K562 (cell line): ENCODE data around the gene ABHD3. TPM values are rescaled to one million over a fixed set of nuclear protein-coding genes. Genes with fewer than 3 reads are reported as not detected.
"Not testable (repeated sequence)": the region's sequence is repeated elsewhere in the genome, so short reads cannot be mapped to it uniquely, and the experiment has no call there.

ENCODE experiments used
- ATAC-seq: fragments of 200-7000 bp; cut with Tn5 transposase; 3 replicates; pipeline ENCODE4 v1.9.1; 2020; ENCODE audit warnings: moderate library complexity
- BruUV-seq: library from RNA; stranded (reverse); fragments of 400-500 nt; replicated peaks from 2 replicates; lab custom pipeline; 2021; lab: Mats Ljungman, UMichigan
- CTCF ChIA-PET: fragments of 300-600 bp; formaldehyde crosslinking; extraction: SDS; loops from one replicate; lab custom pipeline; 2021; ENCODE audit warnings: low intra/inter-chr PET ratio; lab: Yijun Ruan, JAX
- POLR2A ChIA-PET: fragments of 300-600, 350-650 bp; sonication (Branson Sonifier 250); formaldehyde crosslinking; extraction: SDS; loops from one replicate; lab custom pipeline; 2021; ENCODE audit warnings: antibody characterized with exemption, inconsistent platforms; lab: Yijun Ruan, JAX
- DNase-seq, 4 experiments: peaks; one replicate each; pipeline versions ENCODE4 v3.0.0 to v3.0.0-alpha.2; 2011 to 2018; ENCODE audit warnings: low spot score in 3 of 4, mixed read lengths in 3 of 4; ENCODE audit errors: extremely low read depth in 1 of 4
- FAIRE-seq: peaks from 2 replicates; lab custom pipeline; 2011; peaks lifted over from hg19 to GRCh38; lab: Jason Lieb, UNC
- H2AFZ ChIP-seq: 2 replicates; pipeline ENCODE4 v1.6.0; 2011; ENCODE audit warnings: low read depth, low read length, control low read depth, inconsistent platforms
- H3K27ac ChIP-seq: fragments of 200-600 bp; 3 replicates; pipeline ENCODE4 v1.8.0; 2011; ENCODE audit warnings: low read depth, mild to moderate bottlenecking, control low read depth, inconsistent platforms, low read length, moderate library complexity, mixed read lengths; ENCODE audit errors: extremely low read depth
- H3K27me3 ChIP-seq, 2 experiments: fragments of 300-600 bp in 1 of 2; 2 replicates in 1 of 2; 3 replicates in 1 of 2; pipeline versions ENCODE4 v1.6.0 to v1.8.0; 2011; ENCODE audit warnings: inconsistent platforms in 2 of 2, low read length in 2 of 2, mild to moderate bottlenecking in 1 of 2, mixed read lengths in 1 of 2, moderate library complexity in 1 of 2; ENCODE audit not compliant: control insufficient read depth in 2 of 2, insufficient read depth in 2 of 2
- H3K36me3 ChIP-seq: fragments of 300-600 bp; 3 replicates; pipeline ENCODE4 v1.8.0; 2011; ENCODE audit warnings: mild to moderate bottlenecking, low read length, inconsistent platforms; ENCODE audit not compliant: control insufficient read depth, insufficient read depth
- H3K4me1 ChIP-seq, 2 experiments: fragments of 200-600 bp in 1 of 2; replicated peaks in 1 of 2; 2 replicates in 1 of 2; 3 replicates in 1 of 2; pipeline versions ENCODE4 v1.5.1 to v1.8.0; 2011; ENCODE audit warnings: inconsistent platforms in 2 of 2, low read length in 2 of 2, mild to moderate bottlenecking in 1 of 2, mixed read lengths in 1 of 2, moderate library complexity in 1 of 2; ENCODE audit not compliant: control insufficient read depth in 2 of 2, insufficient read depth in 2 of 2
- H3K4me2 ChIP-seq: 2 replicates; pipeline ENCODE4 v1.6.1; 2011; ENCODE audit warnings: low read length, control low read depth, inconsistent platforms, mixed read lengths; ENCODE audit not compliant: insufficient read depth
- H3K4me3 ChIP-seq: fragments of 200-600 bp; sonication (generic), shearing (Covaris generic); 2 replicates; pipeline ENCODE4 v1.5.1; 2016; ENCODE audit warnings: control low read depth, inconsistent platforms
- H3K79me2 ChIP-seq: fragments of 200-600 bp; 3 replicates; pipeline ENCODE4 v1.8.0; 2011; ENCODE audit warnings: low read length, inconsistent platforms; ENCODE audit not compliant: control insufficient read depth, insufficient read depth
- H3K9ac ChIP-seq, 2 experiments: 2 replicates each; pipeline versions ENCODE4 v1.6.0 to v1.6.1; 2011; ENCODE audit warnings: low read depth in 2 of 2, low read length in 2 of 2, control low read depth in 1 of 2, inconsistent platforms in 1 of 2, mild to moderate bottlenecking in 1 of 2, mixed read lengths in 1 of 2; ENCODE audit not compliant: insufficient read depth in 1 of 2
- H3K9me1 ChIP-seq: one replicate; pipeline ENCODE4 v1.6.0; 2011; ENCODE audit warnings: inconsistent platforms, mild to moderate bottlenecking, low read length, moderate library complexity; ENCODE audit not compliant: control insufficient read depth, insufficient read depth
- H3K9me3 ChIP-seq: replicated peaks from 2 replicates; pipeline ENCODE4 v1.5.1; 2011; ENCODE audit warnings: low read depth, low read length, inconsistent platforms; ENCODE audit not compliant: control insufficient read depth, insufficient read depth
- H4K20me1 ChIP-seq: replicated peaks from 2 replicates; pipeline ENCODE4 v1.6.1; 2011; ENCODE audit warnings: low read length, inconsistent platforms, mixed read lengths; ENCODE audit not compliant: control insufficient read depth, insufficient read depth
- ELK3 ChIP-seq: fragments of 450-650 bp; formaldehyde crosslinking; IDR thresholded peaks from 2 replicates; pipeline ENCODE4 v1.4.0; 2020; ENCODE audit warnings: mild to moderate bottlenecking
- POLR2A ChIP-seq: fragments of 450-650 bp; conservative IDR thresholded peaks from 2 replicates; pipeline ENCODE4 v1.6.1; 2016
- WGBS: fragments of 100-300 bp; shearing (Covaris generic); methylation state at CpG from one replicate; pipeline ENCODE4 v1.1.6; 2016; ENCODE audit warnings: low coverage, mixed read lengths; ENCODE audit not compliant: insufficient coverage; ENCODE audit errors: missing lambda C conversion rate; 5-methylcytosine and 5-hydroxymethylcytosine counted together
- in situ Hi-C: fragments of 300-500 bp; cut with MboI; formaldehyde crosslinking; loops from 4 replicates; pipeline ENCODE4 v1.15.0; 2018; ENCODE audit warnings: inconsistent platforms, mixed read lengths
- intact Hi-C: fragments of 100-400 bp; cut with micrococcal nuclease; formaldehyde crosslinking; loops from 2 replicates; pipeline ENCODE4 v1.14.2; 2022
- polyA plus RNA-seq, 8 experiments: library from polyadenylated mRNA; depleted of rRNA in 4 of 8; stranded (reverse) in 5 of 8; unstranded in 3 of 8; fragments of >200 nt; fragmentation: Nextera tagmentation in 2 of 8; fragmentation: Illumina TruSeq in 1 of 8; extraction: Ambion mirVana in 2 of 8; extraction: Trizol in 1 of 8; gene quantifications; 2 replicates each; pipeline versions ENCODE4 v1.2.1 to v1.2.3, GENCODE V29; 2011 to 2014; ENCODE audit warnings: inconsistent platforms in 1 of 8, missing spikeins in 1 of 8
- total RNA-seq, 7 experiments: library from RNA; depleted of rRNA in 6 of 7; stranded (reverse); fragments of >200 nt in 6 of 7; fragmentation: Illumina TruSeq in 2 of 7; extraction: Trizol in 2 of 7; gene quantifications; 2 replicates each; pipeline versions ENCODE4 v1.2.1 to v1.2.3, GENCODE V29; 2011 to 2021; ENCODE audit warnings: low replicate concordance in 1 of 7

Gene ABHD3
- total and polyA plus RNA-seq, 9 of the 15 experiments (the other 6 are each of a cell fraction or from before 2014, with no cell fraction given), result 6.3 to 38.8 (median 19.4) TPM

DNA sequence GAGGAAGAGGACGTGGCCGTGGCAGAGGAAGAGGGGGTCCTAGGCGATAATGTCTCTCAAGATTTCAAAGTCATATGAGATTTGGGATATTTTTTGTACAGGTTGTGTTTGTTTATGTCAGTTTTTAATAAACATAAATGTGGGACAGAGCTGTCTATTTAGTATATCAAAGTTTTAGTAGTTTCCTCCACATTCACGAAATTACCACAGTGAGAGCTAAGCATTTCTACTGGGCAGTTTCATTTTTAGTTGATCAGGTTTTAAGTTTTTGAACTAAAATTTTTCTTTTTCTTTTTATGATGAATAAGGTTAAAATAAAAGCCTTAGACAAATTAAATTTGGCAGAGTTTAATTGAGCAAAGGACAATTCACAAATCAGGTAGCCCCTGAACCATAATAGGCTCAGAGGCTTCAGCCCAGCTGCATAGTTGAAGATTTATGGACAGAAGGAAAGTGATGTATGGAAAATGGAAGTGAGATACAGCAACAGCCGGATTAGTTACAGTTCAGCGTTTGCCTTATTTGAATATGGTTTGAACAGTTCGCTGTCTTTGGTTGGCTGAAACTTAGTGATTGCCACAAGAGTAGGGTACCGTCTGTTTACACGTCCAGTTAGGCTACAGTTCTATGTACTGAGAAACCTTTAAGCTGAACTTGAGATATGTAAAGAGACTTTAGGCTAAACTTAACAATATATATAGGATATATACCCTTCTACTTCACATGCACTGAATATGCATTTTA is 75.3 kb downstream of the ABHD3 start:
- TSS peak; percentile 14 for BruUV-seq
- Histone ChIP-seq H3K4me1 (no peaks in the 10 kb centered on the region; a peak in 1 of 5 replicates), H3K4me2 (no peak overlapping the region), H3K36me3 (peaks cover 85% of the 10 kb centered on the region), H3K9me3 (no peaks in the 10 kb centered on the region), H3K9me1 (no peaks in the 10 kb centered on the region), H2AFZ (no peak overlapping the region), H3K27ac (peak overlapping the region; percentile 18; the same call in 1 of the 3 replicates), H3K4me3 (no peak overlapping the region), H3K79me2 (peaks cover 31% of the 10 kb centered on the region), H4K20me1 (no peaks in the 10 kb centered on the region; the same call in 1 of the 2 replicates), H3K9ac (no peak overlapping the region), H3K27me3 (no peaks in the 10 kb centered on the region)
- ChIA-PET POLR2A (interaction anchor here (0.7 to 1.2 kb wide), 2 partner anchors 12 to 13 kb away, joined by 3 to 5 read pairs; no protein-coding TSS in a partner anchor), CTCF (no interaction called here)
- in situ Hi-C loops (no loop called here), intact Hi-C loops (no loop called here)
- ATAC-seq, result no peak
- no peak for DNase-seq
- WGBS, result 89% methylated on average over 8 of the region's 9 CpGs
- TF ChIP-seq POLR2A (peak; percentile 33; the same call in 1 of the 2 replicates), ELK3 (CRISPR knock-in tag) (no peak)
- no peak for FAIRE-seq

GRCh38 chr18:21621640-21622039 is 82.9 kb downstream of the ABHD3 start:
- H3K36me3 ChIP-seq, result peaks cover 84% of the 10 kb centered on the region
- DNase-seq, H3K27me3 ChIP-seq, H3K4me3 ChIP-seq, H2AFZ ChIP-seq, H3K9ac ChIP-seq, CTCF ChIA-PET, H4K20me1 ChIP-seq, ATAC-seq, H3K4me1 ChIP-seq, FAIRE-seq, H3K4me2 ChIP-seq, H3K9me3 ChIP-seq, in situ Hi-C loops, H3K9me1 ChIP-seq, BruUV-seq, intact Hi-C loops, H3K27ac ChIP-seq: not testable (repeated sequence)
- POLR2A ChIA-PET, result interaction anchor here (1.0 kb wide), 1 partner anchor 72 kb away, joined by 3 read pairs; no protein-coding TSS in a partner anchor
- WGBS, result 96% methylated on average over 9 of the region's 9 CpGs
- H3K79me2 ChIP-seq, result peaks cover 90% of the 10 kb centered on the region
